Measurements from ENCODE around the gene FECH.
"Not testable (repeated sequence)": the region's sequence is repeated elsewhere in the genome, so short reads cannot be mapped to it uniquely, and the experiment has no call there.

The FECH gene, protein sequence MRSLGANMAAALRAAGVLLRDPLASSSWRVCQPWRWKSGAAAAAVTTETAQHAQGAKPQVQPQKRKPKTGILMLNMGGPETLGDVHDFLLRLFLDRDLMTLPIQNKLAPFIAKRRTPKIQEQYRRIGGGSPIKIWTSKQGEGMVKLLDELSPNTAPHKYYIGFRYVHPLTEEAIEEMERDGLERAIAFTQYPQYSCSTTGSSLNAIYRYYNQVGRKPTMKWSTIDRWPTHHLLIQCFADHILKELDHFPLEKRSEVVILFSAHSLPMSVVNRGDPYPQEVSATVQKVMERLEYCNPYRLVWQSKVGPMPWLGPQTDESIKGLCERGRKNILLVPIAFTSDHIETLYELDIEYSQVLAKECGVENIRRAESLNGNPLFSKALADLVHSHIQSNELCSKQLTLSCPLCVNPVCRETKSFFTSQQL

DNA sequence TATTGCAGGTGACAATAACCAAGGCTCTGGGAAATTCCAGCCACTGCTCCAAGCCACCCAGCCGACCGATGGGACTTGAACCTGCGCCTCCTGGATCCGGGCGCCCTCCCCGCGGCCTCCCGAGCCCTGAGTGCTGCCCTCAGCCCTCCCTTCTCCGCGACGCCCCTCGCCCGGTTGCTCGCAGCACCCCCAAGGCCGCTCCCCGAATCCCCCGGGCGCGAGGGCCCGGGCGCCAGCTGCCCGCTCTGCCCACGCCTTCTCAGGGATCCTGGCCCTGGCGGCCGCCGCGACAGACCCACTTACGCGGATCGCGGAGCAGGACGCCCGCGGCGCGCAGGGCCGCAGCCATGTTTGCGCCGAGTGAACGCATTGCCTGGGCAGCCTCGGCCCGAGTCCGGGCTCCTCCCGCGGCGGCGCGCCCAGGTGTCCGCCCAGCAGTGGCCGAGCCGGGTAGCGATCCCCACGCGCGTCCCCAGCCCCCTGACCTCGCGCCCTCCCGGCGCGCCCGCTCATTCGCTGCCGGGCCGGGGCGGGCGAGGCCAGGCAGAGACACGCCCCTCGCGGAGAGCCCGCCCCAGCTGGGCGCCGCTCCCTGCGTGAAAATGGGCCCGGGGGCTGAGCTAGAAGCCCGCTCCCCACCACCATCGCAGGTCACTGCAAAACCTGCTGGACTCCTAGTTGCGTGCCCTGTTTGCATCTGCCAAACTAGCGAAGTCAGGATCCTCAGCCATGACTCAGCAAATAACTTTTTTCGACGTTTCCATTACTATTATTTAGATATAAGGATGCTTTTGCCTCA, at the start of gene FECH:
Gene FECH (minus strand): TSS at position 452 of the 799 bp plus-strand sequence. CDS start 82 bp downstream, at position 370.
- DNase-seq, result peak; percentile 76

- DNase-seq, result no peak
Observed at GRCh38 chr18:57635003-57635822, 48.7 kb upstream of the FECH start.

GRCh38 chr18:57631697-57632096, 45.2 kb upstream of the FECH start:
- no peak for DNase-seq

- DNase-seq, result no peak
Observed at GRCh38 chr18:57630754-57631595, 44.5 kb upstream of the FECH start.

GRCh38 chr18:57630002-57630753, 43.7 kb upstream of the FECH start:
- DNase-seq, result peak; percentile 95

- DNase-seq, result no peak
Observed at GRCh38 chr18:57629422-57629821, 42.9 kb upstream of the FECH start.

- no peak for DNase-seq
Observed at GRCh38 chr18:57627488-57627887, 41.0 kb upstream of the FECH start.

DNA sequence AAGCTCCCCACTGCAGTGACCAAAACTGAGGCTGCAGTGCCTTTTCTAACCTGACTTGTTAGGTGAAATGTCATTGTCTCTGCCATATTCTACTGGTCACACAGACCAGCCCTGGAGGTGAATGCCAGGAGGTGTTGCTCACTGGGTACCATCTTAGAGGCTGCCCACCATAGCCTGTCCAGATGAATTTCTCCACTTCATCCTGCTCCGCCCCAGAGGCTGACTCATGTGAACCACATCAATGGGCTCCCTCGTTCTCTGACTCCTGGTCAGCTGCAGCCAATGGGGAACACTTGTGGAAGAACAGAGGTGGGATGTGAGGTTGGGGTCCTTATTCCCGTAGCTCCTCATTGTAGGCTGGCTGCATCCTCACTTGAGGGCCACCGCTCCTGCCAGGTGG, 38.5 kb upstream of the FECH start:
- DNase-seq, result no peak

GRCh38 chr18:57621246-57621604, 34.7 kb upstream of the FECH start:
- DNase-seq, result no peak

DNA sequence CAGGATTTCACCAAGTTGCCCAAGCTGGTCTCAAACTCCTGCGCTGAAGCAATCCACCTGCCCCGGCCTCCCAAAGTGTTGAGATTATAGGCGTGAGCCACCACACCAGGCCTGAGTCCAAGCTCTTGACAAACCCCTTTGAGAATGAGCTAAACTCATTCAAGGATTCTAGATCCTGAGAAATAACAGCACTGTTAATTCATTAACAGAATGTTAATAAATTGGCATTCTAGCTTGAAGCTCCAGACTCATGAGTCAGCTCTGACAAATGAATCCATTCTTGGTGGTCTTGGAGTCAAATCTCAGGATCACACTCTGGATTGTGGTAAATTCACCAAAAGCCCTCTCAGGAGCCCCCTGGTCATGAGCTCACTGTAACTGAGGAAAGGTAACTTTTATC, 33.4 kb upstream of the FECH start:
- DNase-seq, result no peak

GRCh38 chr18:57618910-57619309, 32.4 kb upstream of the FECH start:
- DNase-seq, result no peak

- DNase-seq, result no peak
Observed at GRCh38 chr18:57603871-57604270, 17.4 kb upstream of the FECH start.

DNA sequence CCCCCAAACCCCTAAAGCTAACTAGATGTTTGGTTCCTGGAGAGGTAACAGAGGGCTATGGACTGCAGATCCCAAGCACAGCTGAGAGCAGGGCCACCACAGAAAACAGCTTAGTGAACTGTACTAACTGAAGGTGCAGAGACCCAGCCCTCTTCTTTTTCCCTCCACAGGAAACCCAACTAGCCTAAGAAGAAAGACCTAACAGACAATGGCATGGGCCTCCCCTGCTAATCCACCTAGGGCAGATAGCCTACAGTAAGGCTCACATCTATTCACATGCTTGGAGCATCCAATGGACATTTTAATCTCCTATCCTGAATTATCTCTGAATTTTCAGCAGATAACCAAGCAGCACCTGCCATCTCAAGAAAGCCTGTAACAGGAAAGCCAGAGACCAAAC, 8.8 kb upstream of the FECH start:
- DNase-seq, result no peak

DNA sequence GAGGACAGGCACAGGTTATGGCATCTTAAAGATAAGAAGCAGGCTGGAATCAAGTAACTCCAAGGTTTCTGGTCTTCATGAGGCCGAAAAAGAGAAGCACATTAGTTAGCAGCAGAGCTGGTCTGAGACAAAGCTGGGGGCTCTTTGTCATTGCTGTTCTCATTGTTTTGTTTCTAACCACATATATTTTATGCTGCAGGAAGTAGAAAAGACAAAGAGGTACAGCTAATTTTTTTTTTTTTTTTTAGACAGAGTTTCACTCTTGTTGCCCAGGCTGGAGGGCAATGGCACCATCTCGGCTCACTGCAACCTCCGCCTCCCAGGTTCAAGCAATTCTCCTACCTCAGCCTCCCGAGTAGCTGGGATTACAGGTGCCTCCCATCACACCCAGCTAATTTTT, 6.2 kb upstream of the FECH start:
- not testable (repeated sequence) for DNase-seq

- DNase-seq, result no peak
Observed at GRCh38 chr18:57589161-57589560, 2.7 kb upstream of the FECH start.

DNA sequence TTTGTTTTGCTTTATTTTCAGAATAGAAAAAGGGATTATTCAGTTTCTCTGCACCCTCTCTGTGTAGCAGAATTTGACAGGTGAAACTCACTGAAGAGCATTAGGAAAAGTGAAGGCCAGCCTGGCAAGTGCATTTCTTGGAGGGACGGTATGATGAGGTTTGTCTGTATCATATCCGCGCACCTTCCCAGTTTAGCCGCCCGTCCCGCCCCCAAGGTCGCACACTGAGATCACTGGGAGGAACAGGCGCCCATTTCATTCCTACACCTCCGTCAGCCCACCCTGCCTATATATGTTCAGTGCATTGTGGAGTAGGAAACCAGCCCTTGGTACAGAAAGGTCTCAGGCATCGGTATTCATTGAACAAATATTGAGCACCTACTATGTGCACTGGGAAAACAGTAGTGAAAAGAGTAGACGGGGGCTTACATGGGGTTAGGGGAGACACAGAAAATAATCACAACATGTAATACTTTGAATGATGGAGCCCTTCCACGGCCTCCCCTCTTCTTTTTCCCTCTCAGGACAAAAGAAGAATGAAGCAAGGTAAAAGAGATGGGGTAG, 678 bp upstream of the FECH start:
- no peak for DNase-seq

DNA sequence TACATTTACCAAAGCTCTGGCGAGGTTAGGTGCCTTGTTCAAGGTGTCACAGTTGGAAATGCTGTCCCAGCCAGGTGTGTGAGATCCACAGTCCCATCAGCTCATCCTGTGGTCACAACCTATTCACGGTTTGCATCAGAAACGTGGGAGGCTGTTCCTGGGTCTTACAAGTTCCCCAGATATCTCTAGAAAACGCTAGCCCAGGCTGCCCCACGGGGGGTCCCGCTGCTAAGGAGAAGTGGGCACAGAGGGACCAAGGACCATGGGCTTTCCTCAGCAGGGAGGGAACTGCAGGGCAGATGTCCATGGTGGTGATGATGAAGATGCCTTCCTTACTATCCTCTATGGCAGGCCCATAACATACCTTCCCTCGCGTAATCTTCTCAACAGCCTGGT, 649 bp downstream of the FECH start:
- peak; percentile 3 for DNase-seq

DNA sequence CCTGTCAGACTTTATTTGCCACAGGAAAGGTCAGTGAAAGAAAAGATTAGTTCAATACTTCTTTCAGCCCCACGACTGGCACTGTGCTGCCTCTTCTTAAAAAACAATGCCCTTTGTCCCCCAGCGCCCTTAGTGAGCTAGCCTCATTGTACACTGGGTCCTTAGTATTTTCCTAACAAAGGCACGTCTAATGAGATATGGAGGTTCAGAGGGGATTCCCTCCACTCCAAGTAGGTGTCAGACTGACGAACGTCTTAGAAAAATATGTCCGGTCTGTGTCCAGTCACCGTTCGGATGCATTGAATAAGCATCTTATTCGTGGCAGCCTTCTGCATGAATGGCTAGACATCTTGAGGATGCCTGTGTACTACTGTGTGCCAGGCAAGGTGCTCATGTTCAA, 1.1 kb downstream of the FECH start:
- no peak for DNase-seq

DNA sequence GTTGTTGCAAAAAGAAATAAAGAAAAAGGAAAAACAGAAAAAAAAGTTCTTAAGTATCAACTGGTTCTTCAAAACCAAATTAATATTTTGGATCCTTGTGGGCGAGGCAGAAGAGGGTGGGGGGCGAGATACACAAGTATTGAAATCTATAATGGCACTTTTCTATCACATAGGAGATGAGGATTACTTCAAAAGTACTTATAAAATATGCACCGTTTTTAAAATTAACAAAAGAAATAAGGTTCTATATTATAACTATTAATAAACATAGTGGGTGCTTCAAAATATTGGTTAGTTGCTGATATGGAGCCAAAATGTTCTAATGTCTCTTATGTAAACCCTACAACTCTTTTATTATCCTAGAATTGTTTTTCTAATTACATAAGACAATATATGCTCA, 2.1 kb downstream of the FECH start:
- no peak for DNase-seq

GRCh38 chr18:57583297-57583835, 3.1 kb downstream of the FECH start:
- no peak for DNase-seq
